Measurements from ENCODE around the gene NKTR. TPM values are rescaled to one million over a fixed set of nuclear protein-coding genes. Genes with fewer than 3 reads are reported as not detected.

NKTR gene
- total RNA-seq, 1 experiment from 2014 or later, result 39.0 TPM

GRCh38 chr3:42670051-42670576, 69.6 kb downstream of the NKTR start:
- Histone ChIP-seq H3K27me3 (ENCODE audit: control insufficient read depth, insufficient read depth, low read length) (no peaks in the 10 kb centered on the region), H3K27ac (ENCODE audit: low read length) (no peak overlapping the region), H3K4me1 (ENCODE audit: control insufficient read depth, insufficient read depth, low read length) (no peaks in the 10 kb centered on the region), H3K9me3 (ENCODE audit: control insufficient read depth, insufficient read depth, low read depth, low read length) (no peaks in the 10 kb centered on the region), H3K36me3 (ENCODE audit: control insufficient read depth, insufficient read depth, low read length) (no peaks in the 10 kb centered on the region), H3K4me3 (ENCODE audit: low read depth in 2 of 2, low read length in 2 of 2) (no peak overlapping the region)
- in situ Hi-C loops (cut with HindIII; ENCODE audit: low pct_unique_long_range_greater_than_20kb, low sequenced_read_pairs), result no loop called here
- TF ChIP-seq, protein P1, sequence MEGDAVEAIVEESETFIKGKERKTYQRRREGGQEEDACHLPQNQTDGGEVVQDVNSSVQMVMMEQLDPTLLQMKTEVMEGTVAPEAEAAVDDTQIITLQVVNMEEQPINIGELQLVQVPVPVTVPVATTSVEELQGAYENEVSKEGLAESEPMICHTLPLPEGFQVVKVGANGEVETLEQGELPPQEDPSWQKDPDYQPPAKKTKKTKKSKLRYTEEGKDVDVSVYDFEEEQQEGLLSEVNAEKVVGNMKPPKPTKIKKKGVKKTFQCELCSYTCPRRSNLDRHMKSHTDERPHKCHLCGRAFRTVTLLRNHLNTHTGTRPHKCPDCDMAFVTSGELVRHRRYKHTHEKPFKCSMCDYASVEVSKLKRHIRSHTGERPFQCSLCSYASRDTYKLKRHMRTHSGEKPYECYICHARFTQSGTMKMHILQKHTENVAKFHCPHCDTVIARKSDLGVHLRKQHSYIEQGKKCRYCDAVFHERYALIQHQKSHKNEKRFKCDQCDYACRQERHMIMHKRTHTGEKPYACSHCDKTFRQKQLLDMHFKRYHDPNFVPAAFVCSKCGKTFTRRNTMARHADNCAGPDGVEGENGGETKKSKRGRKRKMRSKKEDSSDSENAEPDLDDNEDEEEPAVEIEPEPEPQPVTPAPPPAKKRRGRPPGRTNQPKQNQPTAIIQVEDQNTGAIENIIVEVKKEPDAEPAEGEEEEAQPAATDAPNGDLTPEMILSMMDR (IDR thresholded peaks at IDR 0.05), result no peak
- TF ChIP-seq TCF7L2 (IDR thresholded peaks at IDR 0.05; ENCODE audit: low read depth, low read length) (no peak), SIN3A (IDR thresholded peaks at IDR 0.05; ENCODE audit: borderline replicate concordance, insufficient read depth, low read depth, low read length) (no peak), POLR2AphosphoS5 (IDR thresholded peaks at IDR 0.05; ENCODE audit: low read depth, low read length) (no peak)
- TF ChIP-seq, protein P2, sequence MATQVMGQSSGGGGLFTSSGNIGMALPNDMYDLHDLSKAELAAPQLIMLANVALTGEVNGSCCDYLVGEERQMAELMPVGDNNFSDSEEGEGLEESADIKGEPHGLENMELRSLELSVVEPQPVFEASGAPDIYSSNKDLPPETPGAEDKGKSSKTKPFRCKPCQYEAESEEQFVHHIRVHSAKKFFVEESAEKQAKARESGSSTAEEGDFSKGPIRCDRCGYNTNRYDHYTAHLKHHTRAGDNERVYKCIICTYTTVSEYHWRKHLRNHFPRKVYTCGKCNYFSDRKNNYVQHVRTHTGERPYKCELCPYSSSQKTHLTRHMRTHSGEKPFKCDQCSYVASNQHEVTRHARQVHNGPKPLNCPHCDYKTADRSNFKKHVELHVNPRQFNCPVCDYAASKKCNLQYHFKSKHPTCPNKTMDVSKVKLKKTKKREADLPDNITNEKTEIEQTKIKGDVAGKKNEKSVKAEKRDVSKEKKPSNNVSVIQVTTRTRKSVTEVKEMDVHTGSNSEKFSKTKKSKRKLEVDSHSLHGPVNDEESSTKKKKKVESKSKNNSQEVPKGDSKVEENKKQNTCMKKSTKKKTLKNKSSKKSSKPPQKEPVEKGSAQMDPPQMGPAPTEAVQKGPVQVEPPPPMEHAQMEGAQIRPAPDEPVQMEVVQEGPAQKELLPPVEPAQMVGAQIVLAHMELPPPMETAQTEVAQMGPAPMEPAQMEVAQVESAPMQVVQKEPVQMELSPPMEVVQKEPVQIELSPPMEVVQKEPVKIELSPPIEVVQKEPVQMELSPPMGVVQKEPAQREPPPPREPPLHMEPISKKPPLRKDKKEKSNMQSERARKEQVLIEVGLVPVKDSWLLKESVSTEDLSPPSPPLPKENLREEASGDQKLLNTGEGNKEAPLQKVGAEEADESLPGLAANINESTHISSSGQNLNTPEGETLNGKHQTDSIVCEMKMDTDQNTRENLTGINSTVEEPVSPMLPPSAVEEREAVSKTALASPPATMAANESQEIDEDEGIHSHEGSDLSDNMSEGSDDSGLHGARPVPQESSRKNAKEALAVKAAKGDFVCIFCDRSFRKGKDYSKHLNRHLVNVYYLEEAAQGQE (IDR thresholded peaks at IDR 0.05; ENCODE audit: insufficient read depth in 1 of 2, low read depth in 2 of 2, low read length in 1 of 2), result no peak
- ATAC-seq (no peak), DNase-seq (ENCODE audit: low read depth, low spot score) (no peak)
- intact Hi-C loops (cut with micrococcal nuclease; ENCODE audit: unreplicated experiment), result no loop called here
- CTCF ChIA-PET, result no interaction called here
- POLR2A ChIA-PET, result no interaction called here
- no TSS peak for BruUV-seq (replicated peaks)

- no peak for ATAC-seq
- POLR2A ChIA-PET, result no interaction called here
- CTCF ChIA-PET, result no interaction called here
- intact Hi-C loops (cut with micrococcal nuclease; ENCODE audit: unreplicated experiment) (no loop called here), in situ Hi-C loops (cut with HindIII; ENCODE audit: low pct_unique_long_range_greater_than_20kb, low sequenced_read_pairs) (no loop called here)
- Histone ChIP-seq H3K27ac (ENCODE audit: low read length) (no peak overlapping the region), H3K4me1 (ENCODE audit: control insufficient read depth, insufficient read depth, low read length) (no peaks in the 10 kb centered on the region), H3K9me3 (ENCODE audit: control insufficient read depth, insufficient read depth, low read depth, low read length) (no peaks in the 10 kb centered on the region), H3K36me3 (ENCODE audit: control insufficient read depth, insufficient read depth, low read length) (no peaks in the 10 kb centered on the region), H3K4me3 (ENCODE audit: low read depth in 2 of 2, low read length in 2 of 2) (no peak overlapping the region), H3K27me3 (ENCODE audit: control insufficient read depth, insufficient read depth, low read length) (no peaks in the 10 kb centered on the region)
- no peak for DNase-seq (ENCODE audit: low read depth, low spot score)
- no TSS peak for BruUV-seq (replicated peaks)
- no peak for TF ChIP-seq TCF7L2 (IDR thresholded peaks at IDR 0.05; ENCODE audit: low read depth, low read length)
- no peak for TF ChIP-seq SIN3A (IDR thresholded peaks at IDR 0.05; ENCODE audit: borderline replicate concordance, insufficient read depth, low read depth, low read length)
- TF ChIP-seq, protein P1 (IDR thresholded peaks at IDR 0.05), result no peak
Measured at GRCh38 chr3:42670670-42671069, 70.2 kb downstream of the NKTR start.

All from Panc1 (cell line).